ENCODE results near the gene CD27. TPM values are rescaled to one million over a fixed set of nuclear protein-coding genes. Genes with fewer than 3 reads are reported as not detected.

The CD27 gene
- total and polyA plus RNA-seq, 2 of the 8 experiments (the other 6 are each of a cell fraction or from before 2014, with no cell fraction given): 0.28 to 0.39 TPM

- TF ChIP-seq RAD21 (IDR thresholded peaks at IDR 0.05 in 1 of 2, conservative IDR thresholded peaks at IDR 0.05 in 1 of 2; ENCODE audit: low read depth in 2 of 2, low read length in 2 of 2) (0 out of 4 replicates have a peak, but pooled peaks of 1 of the 2 experiments have one; percentile 1), EGR1 (IDR thresholded peaks at IDR 0.05; ENCODE audit: borderline replicate concordance, low read depth, low read length) (no peak), CHD7 (IDR thresholded peaks at IDR 0.05; ENCODE audit: insufficient replicate concordance, low read length) (no peak), NANOG (IDR thresholded peaks at IDR 0.05; ENCODE audit: insufficient read depth, low read depth, low read length, poor library complexity, severe bottlenecking) (no peak), MAFK (IDR thresholded peaks at IDR 0.05; ENCODE audit: low read depth, low read length) (no peak), ASH2L (IDR thresholded peaks at IDR 0.05; ENCODE audit: low read length) (peak; percentile 83), GABPA (IDR thresholded peaks at IDR 0.05; ENCODE audit: borderline replicate concordance, insufficient read depth, low read length) (peak; percentile 15; the same call in 1 of the 2 replicates), EZH2 (IDR thresholded peaks at IDR 0.05; ENCODE audit: low read depth, low read length, severe bottlenecking) (no peak), TAF1 (IDR thresholded peaks at IDR 0.05; ENCODE audit: low read depth, low read length) (0 out of 2 replicates have a peak, but pooled peaks have one; percentile 19), POU5F1 (IDR thresholded peaks at IDR 0.05; ENCODE audit: low read depth, low read length) (no peak)
Measured at GRCh38 chr12:6450869-6451347, 6.2 kb downstream of the CD27 start (continued).
